Erythroblast (primary cell): Measurements from ENCODE around the gene SH2D3C.

ENCODE experiments used
- GATA1 ChIP-seq: IDR thresholded peaks from 2 replicates; pipeline ENCODE4 v1.6.1; 2011; ENCODE audit warnings: low read depth, mild to moderate bottlenecking, control low read depth, low read length, moderate library complexity
- POLR2A ChIP-seq: IDR thresholded peaks from 2 replicates; pipeline ENCODE4 v1.6.1; 2011; ENCODE audit warnings: mild to moderate bottlenecking, low read length

GRCh38 chr9:127698386-127698785, 80.1 kb downstream of the SH2D3C start:
- TF ChIP-seq POLR2A (no peak), GATA1 (no peak)
